Stimulated activated CD8-positive, alpha-beta memory T cell treated with anti-CD3 and anti-CD28 coated beads, Interleukin-7, amount 100 ng/mL, for 24 hours (primary cell): ENCODE results near the gene KRTAP6-1.

Source experiments
- DNase-seq: peaks from one replicate; pipeline ENCODE4 v3.0.0-alpha.2; 2020; ENCODE audit warnings: low read depth

KRTAP6-1 gene

GRCh38 chr21:30613836-30614235, at the start of gene KRTAP6-1:
TSS of gene KRTAP6-1 (minus strand) at chr21:30613930. CDS start at chr21:30613904, 26 bp downstream.
- DNase-seq = no peak

DNA sequence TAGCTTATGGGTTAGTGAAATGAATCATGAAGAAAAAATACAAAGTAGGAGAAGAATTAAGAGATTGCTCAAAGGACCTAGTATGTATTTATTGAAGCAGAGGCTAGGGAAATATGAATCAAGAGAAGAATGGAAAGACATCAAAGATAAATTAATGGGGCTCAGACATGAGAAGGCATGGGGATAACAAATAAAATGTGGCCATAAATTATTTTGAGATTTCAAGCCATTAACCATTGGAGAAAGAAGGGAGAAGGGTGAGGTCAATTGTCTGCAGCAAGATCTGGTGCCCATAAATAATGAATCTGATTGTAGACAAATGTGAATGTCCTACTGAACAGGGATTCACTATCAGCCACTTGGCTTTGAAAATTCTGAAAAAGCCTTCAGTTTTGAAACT, 39.2 kb upstream of the KRTAP6-1 start:
- no peak for DNase-seq

- DNase-seq = no peak
Measured at GRCh38 chr21:30646904-30647414, 33.2 kb upstream of the KRTAP6-1 start.

GRCh38 chr21:30642564-30642963, 28.8 kb upstream of the KRTAP6-1 start, which contains the start of gene KRTAP20-3:
TSS of gene KRTAP20-3 (plus strand) at chr21:30642864.
- no peak for DNase-seq

- no peak for DNase-seq
Measured at GRCh38 chr21:30638686-30639085, 25.0 kb upstream of the KRTAP6-1 start.

- no peak for DNase-seq
Measured at GRCh38 chr21:30634906-30635305, 21.2 kb upstream of the KRTAP6-1 start, which contains the start of gene KRTAP20-2. TSS of gene KRTAP20-2 (plus strand) at chr21:30635206. CDS start at chr21:30635264, 58 bp downstream.

GRCh38 chr21:30629200-30629599, 15.5 kb upstream of the KRTAP6-1 start:
- DNase-seq = no peak

DNA sequence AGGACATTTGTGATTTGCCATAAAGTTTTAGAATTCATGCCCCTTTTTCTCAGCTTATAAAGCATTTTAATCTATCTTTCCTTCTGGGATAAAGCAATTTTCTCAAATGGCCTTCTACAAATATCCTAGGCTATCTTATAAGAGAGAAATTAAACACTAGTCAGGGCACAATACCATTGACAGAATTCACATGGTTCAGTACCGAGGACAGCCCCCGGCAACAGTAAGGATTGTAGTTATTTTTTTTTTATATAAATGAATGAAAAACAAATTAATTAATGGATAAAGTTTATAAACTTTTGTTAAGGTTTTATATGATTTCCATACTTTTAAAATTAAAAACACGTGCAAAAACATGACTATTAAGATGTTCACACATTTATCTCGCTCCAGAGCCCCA, 14.4 kb upstream of the KRTAP6-1 start:
- no peak for DNase-seq

- DNase-seq = no peak
Measured at GRCh38 chr21:30625449-30626165, 11.9 kb upstream of the KRTAP6-1 start.

DNA sequence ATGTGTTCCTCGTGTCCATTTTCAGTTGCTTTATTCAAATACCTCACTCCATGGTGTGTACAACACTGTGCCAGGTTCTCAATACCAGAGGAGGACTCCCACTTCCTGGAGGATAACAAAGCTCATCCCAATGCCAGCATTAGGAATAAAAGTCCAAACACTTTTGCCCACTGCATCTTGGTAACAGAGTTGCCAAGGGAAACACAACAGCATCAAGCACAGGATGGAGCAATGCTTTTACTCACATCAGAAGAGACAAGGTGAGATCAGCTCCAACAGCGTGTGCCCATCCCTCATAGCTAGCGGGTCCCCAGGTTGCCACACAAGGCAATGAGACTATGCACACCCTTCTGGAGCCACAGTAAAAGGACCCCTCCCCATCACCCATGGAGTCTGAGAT, 9.6 kb upstream of the KRTAP6-1 start:
- DNase-seq = no peak

GRCh38 chr21:30620522-30620921, 6.8 kb upstream of the KRTAP6-1 start, which contains the start of gene KRTAP20-4:
TSS of gene KRTAP20-4 (plus strand) at chr21:30620627.
- DNase-seq = no peak

GRCh38 chr21:30620080-30620479, 6.3 kb upstream of the KRTAP6-1 start:
- no peak for DNase-seq

DNA sequence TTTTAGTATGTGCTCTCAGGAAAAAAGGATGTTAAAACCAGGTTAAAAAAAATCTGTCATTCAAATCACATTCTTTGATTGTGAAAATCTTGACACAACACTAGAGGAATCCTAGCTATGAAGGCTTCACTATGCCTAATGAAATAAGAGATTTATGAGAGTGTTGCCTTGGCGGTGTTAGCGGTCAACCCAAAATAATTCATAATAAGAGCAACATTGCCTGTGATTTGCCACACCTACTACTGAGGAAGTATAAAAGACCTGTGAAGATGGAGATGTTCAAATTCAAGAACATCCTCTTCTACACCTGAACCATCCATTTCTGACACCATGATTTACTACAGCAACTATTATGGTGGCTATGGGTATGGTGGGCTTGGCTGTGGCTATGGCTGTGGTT, 2.4 kb upstream of the KRTAP6-1 start, which contains the start of gene KRTAP20-1:
Gene KRTAP20-1, plus strand, starts transcription at position 301 of the 400 bp plus-strand sequence. Its CDS starts 30 bp downstream, at position 331.
- no peak for DNase-seq

GRCh38 chr21:30615199-30615598, 1.5 kb upstream of the KRTAP6-1 start:
- no peak for DNase-seq

- no peak for DNase-seq
Measured at GRCh38 chr21:30612132-30612531, 1.6 kb downstream of the KRTAP6-1 start.

- no peak for DNase-seq
Measured at GRCh38 chr21:30605968-30606367, 7.8 kb downstream of the KRTAP6-1 start.

GRCh38 chr21:30600787-30601186, 12.9 kb downstream of the KRTAP6-1 start, which contains the start of gene KRTAP22-1:
TSS of gene KRTAP22-1 (plus strand) at chr21:30601087.
- no peak for DNase-seq

- no peak for DNase-seq
Measured at GRCh38 chr21:30598802-30599201, 14.9 kb downstream of the KRTAP6-1 start, which contains the start of gene KRTAP6-2. TSS of gene KRTAP6-2 (minus strand) at chr21:30598902. CDS start at chr21:30598874, 28 bp downstream.

- no peak for DNase-seq
Measured at GRCh38 chr21:30592140-30592539, 21.6 kb downstream of the KRTAP6-1 start, which contains the start of gene KRTAP6-3. TSS of gene KRTAP6-3 (plus strand) at chr21:30592440. CDS start at chr21:30592446, 6 bp downstream.

DNA sequence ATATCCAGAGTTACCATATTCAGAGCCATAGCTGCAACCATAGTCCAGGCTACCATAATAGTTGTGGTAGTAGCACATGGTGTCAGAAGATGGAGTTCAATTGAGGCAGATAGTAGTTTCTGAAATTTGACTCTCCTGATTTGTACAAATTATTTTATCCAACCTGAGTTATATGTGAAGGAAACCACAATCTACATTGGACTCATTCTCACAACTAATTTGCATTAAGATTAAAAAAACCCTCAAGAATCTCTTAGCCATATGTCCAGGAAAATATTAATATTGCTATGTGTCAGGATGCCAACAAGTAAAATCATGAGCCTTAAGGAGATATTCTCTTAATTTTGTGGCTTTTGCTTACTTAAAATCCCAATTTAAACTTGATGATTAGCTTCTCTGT, 23.4 kb downstream of the KRTAP6-1 start, which contains the start of gene KRTAP22-2:
Gene KRTAP22-2, minus strand, starts transcription at position 101 of the 400 bp plus-strand sequence.
- no peak for DNase-seq

GRCh38 chr21:30582870-30583269, 30.9 kb downstream of the KRTAP6-1 start:
- no peak for DNase-seq

DNA sequence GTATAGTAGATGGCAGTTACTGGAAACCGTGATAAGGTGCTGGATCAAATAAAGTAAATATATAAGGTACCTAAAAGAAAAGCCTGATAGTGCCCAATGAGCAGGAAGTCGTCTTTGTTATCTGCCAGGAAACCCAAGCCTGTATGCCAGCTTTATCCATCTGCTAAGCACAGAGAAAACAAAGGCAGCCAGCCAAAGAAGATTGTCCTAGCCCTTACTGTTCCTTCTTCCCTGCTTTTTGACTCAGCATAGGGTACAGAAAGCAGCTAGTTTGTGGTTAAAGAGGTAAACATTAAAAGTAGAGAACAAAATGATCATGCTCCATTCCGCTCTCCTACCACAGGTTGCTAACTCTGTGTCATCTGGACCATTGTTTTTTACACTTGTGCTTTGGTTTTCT, 33.6 kb downstream of the KRTAP6-1 start:
- no peak for DNase-seq

GRCh38 chr21:30579346-30579745, 34.4 kb downstream of the KRTAP6-1 start:
- DNase-seq = no peak
